WTC11 (cell line): Measurements from ENCODE around the gene SIX2. TPM values are rescaled to one million over a fixed set of nuclear protein-coding genes. Genes with fewer than 3 reads are reported as not detected.
A peak's percentile ranks its signal among the peaks of the same experiment; 100 is the strongest.

Experiments used
- ATAC-seq: fragments of 200-7000 bp; cut with Tn5 transposase; 2 replicates; pipeline ENCODE4 v1.10.0; 2021; ENCODE audit warnings: mild to moderate bottlenecking, moderate library complexity
- Bru-seq: library from RNA; stranded (reverse); fragments of 400-500 nt; gene quantifications from one replicate; lab custom pipeline; 2021; lab: Mats Ljungman, UMichigan
- CTCF ChIA-PET: fragments of 300-600 bp; sonication (Branson Sonifier 250); formaldehyde crosslinking; loops from one replicate; lab custom pipeline; 2021; ENCODE audit warnings: antibody characterized with exemption; lab: Charles Lee
- POLR2A ChIA-PET: fragments of 350-600 bp; sonication (Branson Sonifier 250); formaldehyde crosslinking; loops from one replicate; lab custom pipeline; 2021; ENCODE audit warnings: antibody characterized with exemption; lab: Charles Lee
- DNase-seq: peaks from one replicate; pipeline ENCODE4 v3.0.0; 2021; ENCODE audit warnings: low spot score
- H3K27ac Mint-ChIP-seq: 2 replicates; pipeline ENCODE4 v1.8.0; 2021; ENCODE audit warnings: mixed read lengths
- H3K27me3 Mint-ChIP-seq: 2 replicates; pipeline ENCODE4 v1.8.0; 2021; ENCODE audit warnings: low read depth, mild to moderate bottlenecking, moderate library complexity, mixed read lengths
- H3K36me3 Mint-ChIP-seq: 2 replicates; pipeline ENCODE4 v1.8.0; 2021; ENCODE audit warnings: mixed read lengths
- H3K4me1 Mint-ChIP-seq: 2 replicates; pipeline ENCODE4 v1.8.0; 2022; ENCODE audit warnings: mixed read lengths
- H3K4me3 Mint-ChIP-seq: 2 replicates; pipeline ENCODE4 v1.8.0; 2021; ENCODE audit warnings: mild to moderate bottlenecking, moderate library complexity, mixed read lengths
- H3K9me3 Mint-ChIP-seq: 2 replicates; pipeline ENCODE4 v1.8.0; 2021; ENCODE audit warnings: mixed read lengths
- CREM ChIP-seq: sonication (generic); formaldehyde crosslinking; IDR thresholded peaks from 2 replicates; pipeline ENCODE4 v1.8.1; 2022; ENCODE audit warnings: mild to moderate bottlenecking, missing genetic modification reagents, moderate library complexity
- EMX1 ChIP-seq: fragments of 250-450 bp; sonication (Bioruptor Pico); IDR thresholded peaks from 2 replicates; pipeline ENCODE4 v1.8.0; 2021; ENCODE audit warnings: mild to moderate bottlenecking
- GRHL2 ChIP-seq: fragments of 250-450 bp; sonication (Bioruptor Pico); IDR thresholded peaks from 2 replicates; pipeline ENCODE4 v1.8.0; 2022; ENCODE audit warnings: mild to moderate bottlenecking, moderate library complexity; ENCODE audit not compliant: insufficient replicate concordance, severe bottlenecking
- GTF2I ChIP-seq: fragments of 250-450 bp; sonication (Bioruptor Pico); conservative IDR thresholded peaks from 2 replicates; pipeline ENCODE4 v1.4.0; 2021; ENCODE audit warnings: mild to moderate bottlenecking
- KAT7 ChIP-seq: sonication (generic); formaldehyde crosslinking; IDR thresholded peaks from 2 replicates; pipeline ENCODE4 v1.8.1; 2023; ENCODE audit warnings: missing genetic modification reagents, mild to moderate bottlenecking, borderline replicate concordance
- NFYB ChIP-seq: sonication (generic); formaldehyde crosslinking; conservative IDR thresholded peaks from 2 replicates; pipeline ENCODE4 v1.8.0; 2022; ENCODE audit warnings: low read depth, missing genetic modification reagents
- NR2C2 ChIP-seq: sonication (generic); formaldehyde crosslinking; IDR thresholded peaks from 2 replicates; pipeline ENCODE4 v1.8.0; 2022; ENCODE audit warnings: mild to moderate bottlenecking, missing genetic modification reagents
- OVOL2 ChIP-seq: fragments of 250-450 bp; sonication (Bioruptor Pico); IDR thresholded peaks from 2 replicates; pipeline ENCODE4 v1.9.0; 2021; ENCODE audit warnings: mild to moderate bottlenecking, borderline replicate concordance
- SP1 ChIP-seq: sonication (generic); formaldehyde crosslinking; conservative IDR thresholded peaks from 2 replicates; pipeline ENCODE4 v1.8.1; 2022; ENCODE audit warnings: missing genetic modification reagents
- ZNF138 ChIP-seq: sonication (generic); formaldehyde crosslinking; conservative IDR thresholded peaks from 2 replicates; pipeline ENCODE4 v1.8.1; 2022; ENCODE audit warnings: mild to moderate bottlenecking, moderate library complexity, missing genetic modification reagents
- ZNF396 ChIP-seq: fragments of 250-450 bp; sonication (Bioruptor Pico); IDR thresholded peaks from 2 replicates; pipeline ENCODE4 v1.8.0; 2021; ENCODE audit warnings: mild to moderate bottlenecking, moderate library complexity, borderline replicate concordance
- ZNF423 ChIP-seq: fragments of 250-450 bp; sonication (Bioruptor Pico); IDR thresholded peaks from 2 replicates; pipeline ENCODE4 v2.1.2; 2022; ENCODE audit warnings: mild to moderate bottlenecking, moderate library complexity
- long read RNA-seq, 3 experiments: library from RNA in 1 of 3; library from capped mRNA in 1 of 3; library from polyadenylated mRNA in 1 of 3; unstranded in 2 of 3; stranded (forward) in 1 of 3; transcript quantifications; one replicate each; pipeline ENCODE4 v2.0.0, GENCODE V29; 2021
- total RNA-seq: library from RNA; stranded (reverse); gene quantifications from 3 replicates; pipeline ENCODE4 v1.2.3, GENCODE V29; 2021
- TF ChIP-seq, protein P1 (sequence below): sonication (generic); formaldehyde crosslinking; IDR thresholded peaks from 2 replicates; pipeline ENCODE4 v1.8.1; 2022; ENCODE audit warnings: mild to moderate bottlenecking, moderate library complexity, missing genetic modification reagents
- TF ChIP-seq, protein P2 (sequence below): sonication (generic); formaldehyde crosslinking; IDR thresholded peaks from 2 replicates; pipeline ENCODE4 v1.8.0; 2022; ENCODE audit warnings: mild to moderate bottlenecking, missing genetic modification reagents
- TF ChIP-seq, protein P3 (sequence below): sonication (generic); formaldehyde crosslinking; IDR thresholded peaks from 2 replicates; pipeline ENCODE4 v1.8.1; 2022; ENCODE audit warnings: low read depth, missing genetic modification reagents, borderline replicate concordance
- TF ChIP-seq, protein P4 (sequence below): sonication (generic); formaldehyde crosslinking; IDR thresholded peaks from 2 replicates; pipeline ENCODE4 v1.8.1; 2023; ENCODE audit warnings: mild to moderate bottlenecking, missing genetic modification reagents
- TF ChIP-seq, protein P5 (sequence below): fragments of 250-450 bp; sonication (Bioruptor Pico); IDR thresholded peaks from 2 replicates; pipeline ENCODE4 v1.8.0; 2021; ENCODE audit warnings: mild to moderate bottlenecking
- TF ChIP-seq, protein P6 (sequence below): fragments of 250-450 bp; sonication (Bioruptor Pico); IDR thresholded peaks from 2 replicates; pipeline ENCODE4 v1.9.0; 2021; ENCODE audit warnings: mild to moderate bottlenecking

SIX2 gene
- total RNA-seq (1.2 to 1.7 TPM (median 1.5 TPM) in 3 replicates), Bru-seq, nascent RNA (percentile 36 among the genes with signal in this experiment)
- long read RNA-seq, experiment 1, transcript SIX2-201 (2 exons, 2,205 nt): major isoform, 6 of 9 reads
- long read RNA-seq, experiment 1, partial matches to known transcripts: 0 of 9 reads
- long read RNA-seq, experiment 1, other reads (novel, unspliced or antisense): 3 of 9 reads
- long read RNA-seq, experiment 2: 0 reads
- long read RNA-seq, experiment 3: 0 reads

DNA sequence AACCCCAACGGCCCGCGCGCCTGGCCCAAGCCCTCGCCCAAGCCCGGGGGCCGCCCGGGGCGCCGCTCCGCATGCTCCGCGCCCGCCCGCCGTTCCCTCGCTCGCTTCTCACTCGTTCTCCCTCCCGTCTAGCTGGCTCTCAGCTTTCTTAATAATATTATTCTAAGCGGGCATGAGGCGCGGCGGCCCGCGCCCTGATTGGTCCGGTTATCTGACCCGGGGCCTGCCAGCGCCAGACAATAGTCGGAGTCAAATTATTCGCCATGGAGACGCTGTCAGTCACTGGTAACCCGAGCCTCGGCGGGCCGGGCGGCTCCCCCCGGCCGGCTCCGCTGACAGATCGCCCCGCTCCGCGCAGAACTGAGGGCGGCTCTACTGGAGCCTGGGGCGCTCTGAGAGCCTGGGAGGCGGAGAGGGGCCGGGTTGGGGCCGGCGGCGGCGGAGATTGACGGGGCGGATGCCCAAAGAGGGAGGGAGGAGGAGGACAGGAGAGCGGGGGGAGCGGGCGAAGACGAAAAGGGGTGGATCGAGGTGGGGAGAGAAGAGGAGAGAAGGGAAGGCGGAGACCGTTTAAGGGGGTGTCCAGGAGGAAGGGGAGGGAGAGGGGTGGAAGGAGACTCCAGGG, at the start of gene SIX2:
Gene SIX2, minus strand, starts transcription at position 150 of the 625 bp plus-strand sequence. CDS start 342 bp downstream, outside the sequence.
- ATAC-seq (peak; percentile 73), DNase-seq (peak; percentile 97)
- Mint-ChIP-seq H3K9me3 (no peaks in the 10 kb centered on the region), H3K27ac (no peak within 1 kb of the TSS), H3K36me3 (0 out of 2 replicates have a peak, but pooled peaks cover 2% of the 10 kb centered on the region), H3K4me3 (peak within 1 kb of the TSS; percentile 74), H3K4me1 (peaks cover 44% of the 10 kb centered on the region), H3K27me3 (peaks cover 93% of the 10 kb centered on the region)
- ChIA-PET CTCF (interaction anchor here (0.5 to 7.3 kb wide), 11 partner anchors 8 to 602 kb away, joined by 3 to 113 read pairs (median 4); partner anchors contain the start of gene SRBD1), POLR2A (no interaction called here)
- TF ChIP-seq, protein P1, sequence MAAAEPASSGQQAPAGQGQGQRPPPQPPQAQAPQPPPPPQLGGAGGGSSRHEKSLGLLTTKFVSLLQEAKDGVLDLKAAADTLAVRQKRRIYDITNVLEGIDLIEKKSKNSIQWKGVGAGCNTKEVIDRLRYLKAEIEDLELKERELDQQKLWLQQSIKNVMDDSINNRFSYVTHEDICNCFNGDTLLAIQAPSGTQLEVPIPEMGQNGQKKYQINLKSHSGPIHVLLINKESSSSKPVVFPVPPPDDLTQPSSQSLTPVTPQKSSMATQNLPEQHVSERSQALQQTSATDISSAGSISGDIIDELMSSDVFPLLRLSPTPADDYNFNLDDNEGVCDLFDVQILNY (CRISPR knock-in tag): 0 out of 2 replicates have a peak, but pooled peaks have one; percentile 20
- TF ChIP-seq, protein P2, sequence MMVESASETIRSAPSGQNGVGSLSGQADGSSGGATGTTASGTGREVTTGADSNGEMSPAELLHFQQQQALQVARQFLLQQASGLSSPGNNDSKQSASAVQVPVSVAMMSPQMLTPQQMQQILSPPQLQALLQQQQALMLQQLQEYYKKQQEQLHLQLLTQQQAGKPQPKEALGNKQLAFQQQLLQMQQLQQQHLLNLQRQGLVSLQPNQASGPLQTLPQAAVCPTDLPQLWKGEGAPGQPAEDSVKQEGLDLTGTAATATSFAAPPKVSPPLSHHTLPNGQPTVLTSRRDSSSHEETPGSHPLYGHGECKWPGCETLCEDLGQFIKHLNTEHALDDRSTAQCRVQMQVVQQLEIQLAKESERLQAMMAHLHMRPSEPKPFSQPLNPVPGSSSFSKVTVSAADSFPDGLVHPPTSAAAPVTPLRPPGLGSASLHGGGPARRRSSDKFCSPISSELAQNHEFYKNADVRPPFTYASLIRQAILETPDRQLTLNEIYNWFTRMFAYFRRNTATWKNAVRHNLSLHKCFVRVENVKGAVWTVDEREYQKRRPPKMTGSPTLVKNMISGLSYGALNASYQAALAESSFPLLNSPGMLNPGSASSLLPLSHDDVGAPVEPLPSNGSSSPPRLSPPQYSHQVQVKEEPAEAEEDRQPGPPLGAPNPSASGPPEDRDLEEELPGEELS (CRISPR knock-in tag): 0 out of 2 replicates have a peak, but pooled peaks have one; percentile 29
- TF ChIP-seq NR2C2 (CRISPR knock-in tag) (no peak), OVOL2 (no peak), ZNF423 (CRISPR knock-in tag) (peak; percentile 95), GRHL2 (no peak), NFYB (CRISPR knock-in tag) (peak; percentile 33; the same call in 1 of the 2 replicates), SP1 (peak; percentile 67), CREM (CRISPR knock-in tag) (no peak)
- TF ChIP-seq, protein P3, sequence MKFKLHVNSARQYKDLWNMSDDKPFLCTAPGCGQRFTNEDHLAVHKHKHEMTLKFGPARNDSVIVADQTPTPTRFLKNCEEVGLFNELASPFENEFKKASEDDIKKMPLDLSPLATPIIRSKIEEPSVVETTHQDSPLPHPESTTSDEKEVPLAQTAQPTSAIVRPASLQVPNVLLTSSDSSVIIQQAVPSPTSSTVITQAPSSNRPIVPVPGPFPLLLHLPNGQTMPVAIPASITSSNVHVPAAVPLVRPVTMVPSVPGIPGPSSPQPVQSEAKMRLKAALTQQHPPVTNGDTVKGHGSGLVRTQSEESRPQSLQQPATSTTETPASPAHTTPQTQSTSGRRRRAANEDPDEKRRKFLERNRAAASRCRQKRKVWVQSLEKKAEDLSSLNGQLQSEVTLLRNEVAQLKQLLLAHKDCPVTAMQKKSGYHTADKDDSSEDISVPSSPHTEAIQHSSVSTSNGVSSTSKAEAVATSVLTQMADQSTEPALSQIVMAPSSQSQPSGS: no peak
- TF ChIP-seq, protein P4, sequence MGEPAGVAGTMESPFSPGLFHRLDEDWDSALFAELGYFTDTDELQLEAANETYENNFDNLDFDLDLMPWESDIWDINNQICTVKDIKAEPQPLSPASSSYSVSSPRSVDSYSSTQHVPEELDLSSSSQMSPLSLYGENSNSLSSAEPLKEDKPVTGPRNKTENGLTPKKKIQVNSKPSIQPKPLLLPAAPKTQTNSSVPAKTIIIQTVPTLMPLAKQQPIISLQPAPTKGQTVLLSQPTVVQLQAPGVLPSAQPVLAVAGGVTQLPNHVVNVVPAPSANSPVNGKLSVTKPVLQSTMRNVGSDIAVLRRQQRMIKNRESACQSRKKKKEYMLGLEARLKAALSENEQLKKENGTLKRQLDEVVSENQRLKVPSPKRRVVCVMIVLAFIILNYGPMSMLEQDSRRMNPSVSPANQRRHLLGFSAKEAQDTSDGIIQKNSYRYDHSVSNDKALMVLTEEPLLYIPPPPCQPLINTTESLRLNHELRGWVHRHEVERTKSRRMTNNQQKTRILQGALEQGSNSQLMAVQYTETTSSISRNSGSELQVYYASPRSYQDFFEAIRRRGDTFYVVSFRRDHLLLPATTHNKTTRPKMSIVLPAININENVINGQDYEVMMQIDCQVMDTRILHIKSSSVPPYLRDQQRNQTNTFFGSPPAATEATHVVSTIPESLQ (CRISPR knock-in tag): no peak
- TF ChIP-seq, protein P5, sequence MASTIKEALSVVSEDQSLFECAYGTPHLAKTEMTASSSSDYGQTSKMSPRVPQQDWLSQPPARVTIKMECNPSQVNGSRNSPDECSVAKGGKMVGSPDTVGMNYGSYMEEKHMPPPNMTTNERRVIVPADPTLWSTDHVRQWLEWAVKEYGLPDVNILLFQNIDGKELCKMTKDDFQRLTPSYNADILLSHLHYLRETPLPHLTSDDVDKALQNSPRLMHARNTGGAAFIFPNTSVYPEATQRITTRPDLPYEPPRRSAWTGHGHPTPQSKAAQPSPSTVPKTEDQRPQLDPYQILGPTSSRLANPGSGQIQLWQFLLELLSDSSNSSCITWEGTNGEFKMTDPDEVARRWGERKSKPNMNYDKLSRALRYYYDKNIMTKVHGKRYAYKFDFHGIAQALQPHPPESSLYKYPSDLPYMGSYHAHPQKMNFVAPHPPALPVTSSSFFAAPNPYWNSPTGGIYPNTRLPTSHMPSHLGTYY (CRISPR knock-in tag): no peak

DNA sequence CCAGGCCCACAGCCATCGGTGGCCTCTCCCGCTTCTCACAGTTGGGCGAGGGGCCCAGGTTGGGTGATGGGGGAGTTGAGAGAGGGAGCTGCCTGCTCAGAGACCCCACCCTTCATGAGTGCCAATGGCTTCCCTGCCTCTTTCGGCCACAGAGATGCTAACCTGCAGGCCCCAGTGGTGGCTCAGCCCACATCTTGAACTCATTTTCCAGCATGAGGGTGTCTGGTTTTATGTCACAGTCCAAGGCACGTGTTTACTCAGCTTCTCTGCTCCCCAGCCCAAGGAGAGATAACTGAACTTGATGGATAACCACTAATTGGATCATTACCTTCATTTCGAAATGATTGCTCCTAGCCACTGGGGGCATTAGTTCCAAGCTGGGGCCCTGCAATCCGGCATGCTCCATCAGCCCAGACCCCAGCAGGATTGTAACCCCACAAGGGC, 45.9 kb upstream of the SIX2 start:
- CTCF ChIA-PET: interaction anchor here (1.1 to 1.3 kb wide), 3 partner anchors 9 to 41 kb away, joined by 3 to 4 read pairs (median 3); no protein-coding TSS in a partner anchor
- no peaks in the 10 kb centered on the region for H3K36me3 Mint-ChIP-seq
- POLR2A ChIA-PET: no interaction called here
- no peak overlapping the region for H3K27ac Mint-ChIP-seq
- no peak for TF ChIP-seq KAT7
- no peak for TF ChIP-seq EMX1 (CRISPR knock-in tag)
- TF ChIP-seq, protein P6, sequence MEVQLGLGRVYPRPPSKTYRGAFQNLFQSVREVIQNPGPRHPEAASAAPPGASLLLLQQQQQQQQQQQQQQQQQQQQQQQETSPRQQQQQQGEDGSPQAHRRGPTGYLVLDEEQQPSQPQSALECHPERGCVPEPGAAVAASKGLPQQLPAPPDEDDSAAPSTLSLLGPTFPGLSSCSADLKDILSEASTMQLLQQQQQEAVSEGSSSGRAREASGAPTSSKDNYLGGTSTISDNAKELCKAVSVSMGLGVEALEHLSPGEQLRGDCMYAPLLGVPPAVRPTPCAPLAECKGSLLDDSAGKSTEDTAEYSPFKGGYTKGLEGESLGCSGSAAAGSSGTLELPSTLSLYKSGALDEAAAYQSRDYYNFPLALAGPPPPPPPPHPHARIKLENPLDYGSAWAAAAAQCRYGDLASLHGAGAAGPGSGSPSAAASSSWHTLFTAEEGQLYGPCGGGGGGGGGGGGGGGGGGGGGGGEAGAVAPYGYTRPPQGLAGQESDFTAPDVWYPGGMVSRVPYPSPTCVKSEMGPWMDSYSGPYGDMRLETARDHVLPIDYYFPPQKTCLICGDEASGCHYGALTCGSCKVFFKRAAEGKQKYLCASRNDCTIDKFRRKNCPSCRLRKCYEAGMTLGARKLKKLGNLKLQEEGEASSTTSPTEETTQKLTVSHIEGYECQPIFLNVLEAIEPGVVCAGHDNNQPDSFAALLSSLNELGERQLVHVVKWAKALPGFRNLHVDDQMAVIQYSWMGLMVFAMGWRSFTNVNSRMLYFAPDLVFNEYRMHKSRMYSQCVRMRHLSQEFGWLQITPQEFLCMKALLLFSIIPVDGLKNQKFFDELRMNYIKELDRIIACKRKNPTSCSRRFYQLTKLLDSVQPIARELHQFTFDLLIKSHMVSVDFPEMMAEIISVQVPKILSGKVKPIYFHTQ (CRISPR knock-in tag): no peak
- TF ChIP-seq GTF2I (CRISPR knock-in tag): no peak
- no peak for TF ChIP-seq ZNF138 (CRISPR knock-in tag)
- no peak for TF ChIP-seq SP1
- TF ChIP-seq ZNF396: no peak
- ATAC-seq (peak; percentile 64), DNase-seq (no peak)
- H3K27me3 Mint-ChIP-seq: no peaks in the 10 kb centered on the region; the same call in 1 of the 2 replicates
- no peaks in the 10 kb centered on the region for H3K4me1 Mint-ChIP-seq
- peaks cover 15% of the 10 kb centered on the region; the same call in 1 of the 2 replicates for H3K9me3 Mint-ChIP-seq
- no peak overlapping the region for H3K4me3 Mint-ChIP-seq
